NCI-H2081 treated with DMSO at 0.1 percent for 48 hours (cell line): Measurements from ENCODE around the gene NF1.
"Not testable (repeated sequence)": the region's sequence is repeated elsewhere in the genome, so short reads cannot be mapped to it uniquely, and the experiment has no call there.

Experiments
- DNase-seq: peaks from one replicate; lab custom pipeline; 2025; lab: John Stamatoyannopoulos, UW

The NF1 gene

DNA sequence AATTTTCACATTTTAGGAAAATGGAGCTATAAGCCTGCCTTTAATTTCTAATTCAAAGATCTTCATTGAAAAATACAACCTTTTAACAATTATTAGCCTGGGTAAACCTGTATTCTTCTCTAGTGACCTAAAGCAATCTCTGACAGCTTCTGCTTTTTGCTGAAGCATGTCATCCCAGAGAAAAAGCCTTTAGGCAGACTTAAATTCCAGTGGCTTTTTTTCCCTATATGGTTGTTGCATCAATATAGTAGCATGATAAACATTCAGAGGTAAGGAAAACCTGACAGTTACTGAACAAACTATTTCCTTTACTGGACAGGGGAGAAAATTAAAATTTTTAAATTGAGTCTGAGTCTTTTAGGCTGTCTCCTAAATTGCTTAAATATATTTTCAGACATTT, 234.4 kb downstream of the NF1 start:
- DNase-seq, result no peak

DNA sequence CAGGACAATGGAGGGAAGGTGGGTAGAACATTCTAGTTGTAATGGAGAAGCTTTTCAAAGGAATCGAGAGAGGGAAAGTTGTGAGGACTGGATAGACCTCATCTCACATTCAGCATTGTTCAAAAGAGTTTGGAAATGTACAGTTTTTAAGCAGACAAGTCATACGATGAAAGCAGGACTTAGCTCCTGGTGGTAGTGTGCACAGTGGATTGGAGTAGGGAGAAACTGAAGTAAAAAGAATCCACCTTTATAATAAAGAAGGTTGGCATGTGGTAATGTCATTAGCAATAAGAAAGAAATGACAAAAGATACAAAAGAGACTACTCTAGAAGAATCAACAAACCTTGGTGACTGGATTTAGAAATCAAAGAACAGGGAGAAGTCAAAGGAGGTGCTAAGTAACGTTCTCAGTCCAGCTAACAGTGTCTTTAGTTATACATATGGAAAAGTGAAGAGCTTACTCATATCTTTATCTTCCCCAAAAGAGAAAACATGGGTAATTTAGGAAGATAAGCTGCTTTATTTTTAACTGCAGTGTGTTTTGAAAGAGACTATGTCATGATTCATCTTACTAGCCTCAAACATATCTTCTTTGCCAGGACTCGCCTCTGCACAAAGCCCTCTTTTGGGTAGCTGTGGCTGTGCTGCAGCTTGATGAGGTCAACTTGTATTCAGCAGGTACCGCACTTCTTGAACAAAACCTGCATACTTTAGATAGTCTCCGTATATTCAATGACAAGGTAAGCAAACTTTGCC, 245.3 kb downstream of the NF1 start:
- DNase-seq, result no peak

DNA sequence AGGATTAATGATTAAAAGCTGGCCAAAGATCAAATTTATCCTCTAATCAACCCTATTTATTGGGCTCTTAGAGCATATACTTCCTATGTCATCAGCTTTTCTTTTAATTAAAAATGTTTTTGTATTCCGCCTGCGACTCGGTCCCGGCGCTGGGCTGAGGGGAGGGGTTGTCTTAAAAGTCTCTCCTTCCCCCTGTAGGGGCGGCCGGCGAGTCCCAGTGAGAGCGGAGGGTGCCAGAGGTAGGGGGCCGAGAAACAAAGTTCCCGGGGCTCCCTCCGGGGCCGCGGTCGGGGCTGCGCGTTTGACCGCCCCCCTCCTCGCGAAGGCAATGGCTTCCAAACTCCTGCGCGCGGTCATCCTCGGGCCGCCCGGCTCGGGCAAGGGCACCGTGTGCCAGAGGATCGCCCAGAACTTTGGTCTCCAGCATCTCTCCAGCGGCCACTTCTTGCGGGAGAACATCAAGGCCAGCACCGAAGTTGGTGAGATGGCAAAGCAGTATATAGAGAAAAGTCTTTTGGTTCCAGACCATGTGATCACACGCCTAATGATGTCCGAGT, 250.5 kb downstream of the NF1 start:
- DNase-seq, result not testable (repeated sequence)

DNA sequence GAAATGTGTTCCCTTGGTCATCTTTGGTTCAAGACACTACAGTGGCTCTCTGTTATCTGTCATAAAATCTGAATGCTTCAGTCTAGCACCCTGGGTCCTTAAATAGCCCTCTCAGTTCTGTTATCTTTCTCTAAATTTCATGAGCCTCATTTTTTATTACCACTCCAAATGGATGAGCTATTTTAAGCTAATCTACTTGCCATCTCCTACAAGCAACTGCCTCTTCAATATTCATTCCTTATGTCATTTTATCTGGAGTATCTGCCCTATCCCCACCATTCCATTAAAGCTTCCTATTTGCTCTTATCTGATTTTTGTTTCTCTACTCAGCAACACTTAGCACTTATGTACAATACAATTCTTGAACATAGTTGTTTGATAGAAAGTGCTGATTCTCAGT, 254.7 kb downstream of the NF1 start:
- DNase-seq, result no peak

DNA sequence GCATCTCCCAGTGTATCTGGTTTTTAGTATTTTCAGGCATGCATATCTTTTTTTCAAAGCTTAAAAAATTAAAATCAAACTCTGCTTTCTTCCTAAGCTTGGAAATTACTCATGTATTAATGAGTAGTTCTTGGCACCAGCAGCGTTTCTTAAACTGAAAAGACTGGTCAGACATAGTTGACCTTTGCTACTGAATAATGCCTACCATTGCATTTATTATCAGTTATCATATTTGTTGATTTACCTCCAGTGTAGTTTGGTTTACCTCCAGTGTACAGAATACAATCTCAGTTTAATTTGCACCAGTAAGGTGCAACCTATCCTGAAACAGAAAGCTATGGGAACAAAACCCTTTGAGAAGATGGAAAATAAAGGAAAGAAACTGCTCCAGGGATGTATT, 261.2 kb downstream of the NF1 start:
- DNase-seq, result no peak

DNA sequence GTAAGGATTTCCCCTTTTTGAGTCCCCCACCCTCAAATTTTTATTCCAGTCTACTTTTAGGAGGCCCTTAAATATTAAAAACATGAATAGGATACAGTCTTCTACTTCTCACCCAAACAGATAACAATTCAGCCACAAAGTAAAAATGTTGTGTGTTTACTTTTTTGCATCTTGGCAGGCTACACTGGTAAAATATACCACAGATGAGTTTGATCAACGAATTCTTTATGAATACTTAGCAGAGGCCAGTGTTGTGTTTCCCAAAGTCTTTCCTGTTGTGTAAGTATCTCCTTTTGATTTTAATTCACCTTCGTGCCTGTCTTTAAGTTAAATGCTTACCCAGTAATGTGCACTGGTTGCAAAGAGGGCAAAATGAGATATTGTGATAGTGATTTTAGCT, 262.3 kb downstream of the NF1 start:
- no peak for DNase-seq

DNA sequence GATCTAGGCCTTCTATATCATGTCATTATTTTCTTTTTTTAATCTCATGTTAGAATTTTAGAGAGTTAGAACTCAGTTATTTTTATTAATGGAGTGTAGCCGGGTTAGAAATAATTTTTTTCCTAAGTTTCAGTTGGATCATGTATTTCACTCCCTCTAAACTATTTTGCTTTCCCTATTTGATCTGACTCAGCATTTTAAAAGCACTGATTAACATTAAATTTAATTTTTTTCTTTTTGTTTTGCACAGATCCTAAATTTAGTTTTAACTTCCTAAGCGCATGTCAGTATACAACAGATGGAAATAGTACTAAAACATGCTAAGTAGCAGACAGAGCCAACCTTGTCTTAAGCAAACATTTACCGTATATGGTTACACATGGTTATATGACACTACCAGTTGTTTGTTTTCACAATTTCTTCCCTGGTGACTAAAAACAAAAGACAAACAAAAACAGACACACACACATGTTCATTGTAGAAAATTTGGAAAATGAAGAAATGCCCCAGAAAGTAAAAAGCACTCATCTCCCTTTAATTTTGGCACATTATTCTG, 263.1 kb downstream of the NF1 start:
- DNase-seq, result peak; percentile 18

DNA sequence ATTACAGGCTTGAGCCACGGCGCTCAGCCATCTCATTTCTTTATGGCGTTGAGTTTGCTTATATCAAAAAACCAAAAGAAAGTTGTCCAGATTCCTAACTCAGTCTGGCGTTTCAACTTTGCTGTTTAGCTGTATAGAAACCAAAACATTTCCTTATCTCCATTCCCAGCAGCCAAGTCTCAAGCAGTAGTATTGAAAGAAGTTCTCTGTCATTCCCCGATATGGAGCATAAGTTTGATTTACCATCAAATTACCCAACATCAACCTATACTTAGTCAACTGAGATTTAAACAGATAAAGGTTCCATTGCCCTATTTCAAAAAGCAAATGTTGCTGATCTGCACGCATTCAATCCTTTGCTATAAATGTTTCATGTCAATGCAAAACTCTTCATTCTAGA, 269.2 kb downstream of the NF1 start:
- DNase-seq, result no peak

DNA sequence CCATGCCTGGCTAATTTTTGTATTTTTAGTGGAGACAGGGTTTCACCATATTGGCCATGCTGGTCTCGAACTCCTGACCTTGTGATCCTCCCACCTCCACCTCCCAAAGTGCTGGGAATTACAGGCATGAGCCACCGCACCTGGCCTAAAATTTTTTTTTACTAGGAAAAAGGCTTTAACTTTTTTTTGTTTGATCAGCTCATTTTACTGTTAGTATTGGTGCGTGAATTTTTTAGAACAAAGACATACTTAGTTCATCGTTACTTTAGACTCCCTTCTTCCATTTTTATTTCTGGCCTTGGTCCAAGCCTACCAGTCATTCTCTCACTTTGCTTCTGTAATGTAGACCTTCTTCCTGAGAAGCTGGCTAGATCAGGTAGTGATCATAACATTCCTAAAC, 271.3 kb downstream of the NF1 start:
- no peak for DNase-seq

DNA sequence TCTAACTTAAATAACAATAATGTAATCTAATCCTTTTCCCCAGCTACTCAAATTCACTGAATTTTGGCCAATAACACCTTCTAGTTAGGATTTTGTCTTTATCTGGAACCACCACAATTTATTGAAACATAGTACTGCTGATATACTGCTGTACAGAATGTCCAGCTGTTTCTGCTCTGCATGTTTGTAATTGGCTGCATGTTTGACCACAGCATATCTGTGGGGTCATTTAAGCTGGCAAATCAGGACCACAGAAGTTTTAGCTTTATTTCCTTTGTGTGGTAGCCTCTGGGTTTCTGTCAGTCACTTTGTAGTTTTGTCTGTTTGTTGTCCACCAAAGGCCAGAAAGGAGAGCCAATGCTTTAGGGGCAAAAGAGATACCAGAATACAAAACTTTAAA, 274.5 kb downstream of the NF1 start:
- DNase-seq, result no peak

DNA sequence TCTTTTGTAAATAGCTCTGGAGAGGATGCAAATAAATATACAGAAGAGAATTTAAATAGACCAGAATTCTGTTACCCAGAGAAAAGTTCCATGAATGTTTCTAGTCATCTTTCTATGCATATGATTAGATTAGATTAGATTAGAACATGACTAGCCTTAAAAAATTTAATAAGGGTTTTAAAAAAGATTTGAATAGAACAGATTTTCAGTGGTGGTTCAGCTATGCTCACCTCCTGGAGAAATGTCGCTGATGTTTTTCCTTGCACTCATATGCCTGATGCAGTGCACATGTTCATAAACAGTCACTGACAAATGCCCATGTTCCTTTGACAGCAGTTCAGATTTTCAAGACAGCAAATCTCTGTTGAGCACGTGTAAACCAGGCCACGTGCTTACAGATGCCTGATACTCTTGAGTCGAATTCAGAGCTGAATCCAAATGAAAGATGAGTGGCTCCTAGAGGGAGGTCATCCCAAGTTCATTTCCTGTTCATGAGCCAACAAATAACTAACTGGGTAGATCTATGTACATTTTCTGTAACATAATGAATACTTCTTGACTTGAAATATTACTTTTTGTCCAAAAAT, 276.8 kb downstream of the NF1 start:
- DNase-seq, result no peak

DNA sequence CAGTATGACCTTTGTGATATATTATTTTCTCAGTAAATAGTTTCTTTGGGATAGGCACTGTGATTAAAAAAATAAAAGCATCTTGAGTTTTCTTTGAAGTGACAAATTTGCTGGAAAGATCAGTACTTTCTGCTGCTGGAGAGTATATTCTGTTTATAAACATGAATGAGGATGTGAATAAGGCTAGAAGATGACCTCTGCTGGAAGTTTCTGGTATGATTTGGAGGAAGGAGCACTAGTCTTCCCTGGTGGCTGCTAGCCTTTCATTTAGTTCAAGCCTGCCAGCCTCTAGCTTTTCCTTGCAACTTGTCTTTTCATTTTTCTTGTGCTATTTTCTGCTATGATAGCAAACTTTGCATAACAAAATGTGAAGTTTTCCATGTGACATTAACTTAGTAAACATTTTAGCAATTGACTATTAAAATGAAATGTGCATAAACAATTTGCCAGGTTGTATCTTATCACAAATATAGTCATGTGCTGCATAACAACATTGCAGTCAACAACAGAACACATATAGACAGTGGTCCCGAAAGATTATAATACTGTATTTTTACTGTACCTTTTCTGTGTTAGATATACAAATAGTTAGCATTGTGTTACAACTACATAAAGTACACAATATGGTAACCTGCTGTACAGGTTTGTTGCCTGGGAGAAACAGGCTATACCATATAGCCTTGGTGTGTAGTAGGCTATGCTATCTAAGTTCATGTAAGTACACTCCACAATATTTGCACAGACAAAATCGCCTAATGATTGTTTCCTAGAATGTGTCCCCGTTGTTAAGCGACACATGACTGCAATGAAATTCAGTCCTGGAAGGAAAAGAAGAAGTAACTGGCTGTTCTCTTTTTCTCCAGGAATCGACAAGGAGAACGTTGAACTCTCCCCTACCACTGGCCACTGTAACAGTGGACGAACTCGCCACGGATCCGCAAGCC, 278.6 kb downstream of the NF1 start:
- DNase-seq, result peak; percentile 12

DNA sequence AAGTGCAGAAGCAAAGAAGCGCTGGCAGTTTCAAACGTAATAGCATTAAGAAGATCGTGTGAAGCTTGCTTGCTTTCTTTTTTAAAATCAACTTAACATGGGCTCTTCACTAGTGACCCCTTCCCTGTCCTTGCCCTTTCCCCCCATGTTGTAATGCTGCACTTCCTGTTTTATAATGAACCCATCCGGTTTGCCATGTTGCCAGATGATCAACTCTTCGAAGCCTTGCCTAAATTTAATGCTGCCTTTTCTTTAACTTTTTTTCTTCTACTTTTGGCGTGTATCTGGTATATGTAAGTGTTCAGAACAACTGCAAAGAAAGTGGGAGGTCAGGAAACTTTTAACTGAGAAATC, 279.3 kb downstream of the NF1 start:
- no peak for DNase-seq

DNA sequence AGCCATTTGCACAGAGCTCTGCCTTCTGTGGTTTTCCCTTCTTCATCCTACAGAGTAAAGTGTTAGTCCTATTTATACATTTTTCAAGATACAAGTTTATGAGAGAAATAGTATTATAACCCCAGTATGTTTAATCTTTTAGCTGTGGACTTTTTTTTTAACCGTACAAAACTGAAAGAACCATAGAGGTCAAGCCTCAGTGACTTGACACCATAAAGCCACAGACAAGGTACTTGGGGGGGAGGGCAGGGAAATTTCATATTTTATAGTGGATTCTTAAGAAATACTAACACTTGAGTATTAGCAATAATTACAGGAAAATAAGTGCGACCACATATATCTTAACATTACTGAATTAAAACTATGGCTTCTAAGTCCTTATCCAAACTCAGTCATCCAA, 279.7 kb downstream of the NF1 start:
- no peak for DNase-seq

DNA sequence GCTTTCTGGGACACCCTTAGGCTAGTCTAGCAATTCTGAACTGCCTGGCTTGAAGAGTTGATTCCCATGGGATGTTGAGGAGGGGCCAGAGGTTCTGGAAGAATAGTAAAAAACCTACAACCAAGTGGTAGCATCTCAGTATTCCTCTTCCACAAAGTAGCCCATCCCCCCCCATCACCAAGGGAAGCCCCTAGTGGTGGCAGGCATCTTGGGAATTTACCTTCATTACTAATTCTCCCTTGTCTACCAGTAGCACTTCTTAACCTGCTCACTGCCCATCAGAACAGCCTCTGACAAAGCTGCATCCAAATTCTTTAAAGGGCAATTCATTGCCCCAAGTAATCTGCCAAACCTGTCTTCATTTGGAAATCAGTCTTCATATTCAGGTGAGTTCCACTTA, 283.9 kb downstream of the NF1 start:
- no peak for DNase-seq

DNA sequence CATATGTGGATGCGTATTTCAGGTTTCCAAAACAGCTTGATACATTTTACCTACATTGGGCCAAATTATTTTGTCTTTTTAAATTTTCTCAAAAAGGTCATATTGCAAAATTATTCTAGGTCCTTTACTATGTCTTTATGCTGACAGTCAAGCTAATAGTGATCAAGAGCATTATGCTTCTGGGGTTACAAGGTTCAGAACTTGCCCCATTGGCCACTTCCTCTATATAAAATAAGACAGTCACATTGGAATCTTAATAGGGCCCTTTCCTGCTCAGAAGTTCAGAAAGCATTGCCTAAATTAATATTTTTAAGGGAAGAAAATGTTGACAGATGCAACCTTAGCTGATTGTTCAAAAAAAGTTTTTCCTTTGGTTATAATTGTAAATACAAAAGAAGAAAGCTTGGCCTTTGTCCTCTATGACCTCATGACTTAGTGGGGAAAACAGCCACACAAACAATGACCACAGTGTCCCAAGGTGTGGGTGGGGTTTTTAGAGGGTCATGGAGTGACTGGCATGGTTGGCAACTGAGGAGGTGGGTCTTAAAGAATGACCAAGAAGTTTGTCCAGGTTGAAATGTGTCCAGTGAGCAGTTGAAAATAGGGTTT, 284.9 kb downstream of the NF1 start:
- no peak for DNase-seq

DNA sequence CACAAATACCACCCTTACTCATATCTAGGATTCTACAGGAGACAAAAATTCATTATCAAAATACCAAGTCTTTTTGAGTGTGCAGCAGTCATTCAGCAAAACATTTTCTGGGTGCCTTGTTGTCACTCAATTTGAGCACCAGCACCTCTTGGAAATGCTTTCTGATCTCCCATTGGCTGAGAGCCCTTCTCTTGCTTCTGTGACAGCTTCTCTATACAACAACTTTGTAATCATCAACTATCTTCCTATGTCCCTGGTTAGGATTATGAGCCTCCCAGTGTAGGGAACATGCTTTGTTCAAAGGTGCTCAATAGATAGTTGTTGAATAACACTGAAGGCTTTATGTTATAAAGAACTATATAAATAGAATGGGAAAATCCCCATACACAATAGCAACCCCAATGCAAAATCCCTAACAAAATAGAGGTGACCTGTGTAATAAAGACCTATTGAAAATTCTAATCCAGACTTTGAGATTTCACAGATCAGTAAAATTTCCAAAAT, 286.4 kb downstream of the NF1 start:
- DNase-seq, result no peak

DNA sequence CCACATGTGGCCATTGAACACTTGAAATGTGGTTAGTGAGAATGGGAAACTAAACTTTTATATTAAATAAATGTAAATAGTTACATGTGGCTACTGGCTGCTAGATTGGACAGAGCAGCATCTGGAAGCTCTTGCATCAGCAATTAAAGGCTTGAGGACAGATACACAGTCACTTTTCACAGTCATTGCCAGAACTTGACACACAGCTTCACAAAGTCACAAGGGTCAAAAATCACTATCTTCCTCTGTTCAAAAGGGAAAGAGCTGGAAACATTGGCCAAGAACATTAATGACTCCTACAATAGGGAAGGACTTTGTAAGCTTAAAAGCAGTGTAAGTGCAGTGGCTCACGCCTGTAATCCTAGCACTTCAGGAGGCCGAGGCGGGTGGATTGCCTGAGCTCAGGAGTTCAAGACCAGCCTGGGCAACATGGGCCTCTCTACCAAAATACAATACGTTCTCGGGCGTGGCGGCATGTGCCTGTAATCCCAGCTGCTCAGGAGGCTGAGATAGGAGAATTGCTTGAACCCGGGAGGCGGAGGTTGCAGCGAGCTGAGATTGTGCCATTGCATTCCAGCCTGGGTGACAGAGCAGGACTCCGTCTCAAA, 288.0 kb downstream of the NF1 start:
- not testable (repeated sequence) for DNase-seq

DNA sequence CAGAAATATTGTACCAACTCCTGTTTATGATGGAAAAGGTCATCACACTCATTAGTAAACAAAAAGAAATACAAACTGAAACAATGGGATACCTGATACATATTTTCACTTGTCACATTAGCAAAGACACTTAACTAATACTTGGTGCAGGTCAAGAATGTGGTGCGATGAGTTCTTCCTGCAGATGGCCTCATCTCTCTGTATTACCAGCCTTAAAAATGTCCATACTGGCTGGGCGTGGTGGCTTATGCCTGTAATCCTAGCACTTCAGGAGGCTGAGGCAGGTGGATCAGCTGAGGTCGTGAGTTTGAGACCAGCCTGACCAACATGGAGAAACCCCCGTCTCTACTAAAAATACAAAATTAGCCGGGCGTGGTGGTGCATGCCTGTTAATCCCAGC, 288.7 kb downstream of the NF1 start:
- not testable (repeated sequence) for DNase-seq

DNA sequence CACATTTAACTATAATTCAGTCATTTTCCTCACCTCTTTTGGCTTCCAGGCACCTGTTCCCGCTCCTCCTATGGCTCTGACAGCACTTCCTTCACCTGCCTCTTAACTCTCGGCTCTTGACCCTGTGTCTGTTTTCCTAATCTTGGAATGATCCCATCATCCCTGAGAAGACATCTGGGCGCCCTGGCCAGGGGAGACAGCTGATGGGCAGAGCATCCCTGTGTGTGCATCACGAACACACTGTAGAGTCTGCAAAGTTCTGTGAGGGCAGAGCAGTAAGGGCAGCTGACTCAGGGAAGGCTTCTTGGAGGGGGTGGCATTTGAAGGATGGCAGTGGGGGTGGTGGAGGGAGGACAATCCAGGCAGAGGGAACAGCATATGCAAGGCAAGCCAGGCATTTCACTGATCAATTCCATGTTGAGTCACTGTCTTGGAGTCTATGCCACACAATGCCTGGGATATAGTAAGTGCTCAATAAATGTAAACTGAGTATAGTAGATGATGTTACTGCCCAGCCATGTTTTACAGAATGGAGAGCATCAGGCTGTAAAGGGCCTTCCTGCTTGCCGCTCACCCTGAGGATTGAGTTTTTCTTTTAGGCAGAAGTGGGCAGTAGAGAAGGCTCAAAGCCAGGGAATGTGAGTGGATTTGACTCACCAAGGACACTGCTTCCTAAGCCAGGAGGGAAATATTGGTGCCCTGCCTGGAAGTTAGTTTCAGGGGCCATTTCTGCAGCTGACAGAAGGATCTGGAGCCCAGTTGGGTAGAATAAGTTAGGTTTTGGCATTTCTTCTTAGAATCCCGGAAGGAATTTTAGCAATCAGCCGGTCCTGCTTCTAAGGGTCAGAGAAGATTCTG, 290.9 kb downstream of the NF1 start:
- DNase-seq, result no peak
